GM18498 (cell line): ENCODE measurements around the gene PSMC4.
"Not testable (repeated sequence)": the region's sequence is repeated elsewhere in the genome, so short reads cannot be mapped to it uniquely, and the experiment has no call there.

Experiments used
- ATAC-seq: cut with Tn5 transposase; IDR thresholded peaks from one replicate; pipeline ENCODE4 v1.9.1; 2021; ENCODE audit warnings: mild to moderate bottlenecking, moderate library complexity; ENCODE audit not compliant: unreplicated experiment

The PSMC4 gene

DNA sequence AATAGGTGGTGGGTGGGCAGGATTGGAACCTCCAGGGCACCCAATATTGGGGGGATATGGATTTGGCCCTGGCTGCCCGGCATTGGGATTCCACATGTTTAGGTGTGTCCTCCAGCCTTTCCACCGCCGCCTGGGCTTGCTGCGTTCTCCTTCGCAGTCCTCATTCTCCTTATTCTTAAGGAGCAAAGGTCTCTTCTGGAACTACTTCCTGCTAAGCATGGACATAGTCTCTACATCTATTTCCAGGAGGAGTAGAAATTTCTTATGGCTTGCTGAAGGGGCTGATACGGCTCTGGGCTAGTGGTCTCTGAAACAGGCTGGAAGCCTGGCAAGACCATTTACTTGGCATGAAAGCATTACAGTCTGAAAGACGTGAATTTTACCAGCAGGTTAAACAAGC is 27.4 kb upstream of the PSMC4 start:
- ATAC-seq = no peak

DNA sequence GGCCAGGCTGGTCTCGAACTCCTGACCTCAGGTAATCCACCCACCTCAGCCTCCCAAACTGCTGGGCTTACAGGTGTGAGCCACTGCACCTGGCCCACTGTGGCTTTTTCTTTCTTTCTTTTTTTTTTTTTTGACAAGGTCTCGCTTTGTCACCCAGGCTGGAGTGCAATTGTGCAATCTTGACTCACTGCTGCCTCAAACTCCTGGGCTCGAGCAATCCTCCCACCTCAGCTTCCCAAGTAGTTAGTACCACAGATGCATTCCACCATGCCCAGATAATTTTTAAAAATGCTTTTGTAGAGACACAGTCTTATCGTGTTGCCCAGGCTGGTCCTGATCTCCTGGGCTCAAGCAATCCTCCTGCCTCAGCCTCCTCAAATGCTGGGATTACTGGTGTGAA is 24.4 kb upstream of the PSMC4 start:
- ATAC-seq = no peak

DNA sequence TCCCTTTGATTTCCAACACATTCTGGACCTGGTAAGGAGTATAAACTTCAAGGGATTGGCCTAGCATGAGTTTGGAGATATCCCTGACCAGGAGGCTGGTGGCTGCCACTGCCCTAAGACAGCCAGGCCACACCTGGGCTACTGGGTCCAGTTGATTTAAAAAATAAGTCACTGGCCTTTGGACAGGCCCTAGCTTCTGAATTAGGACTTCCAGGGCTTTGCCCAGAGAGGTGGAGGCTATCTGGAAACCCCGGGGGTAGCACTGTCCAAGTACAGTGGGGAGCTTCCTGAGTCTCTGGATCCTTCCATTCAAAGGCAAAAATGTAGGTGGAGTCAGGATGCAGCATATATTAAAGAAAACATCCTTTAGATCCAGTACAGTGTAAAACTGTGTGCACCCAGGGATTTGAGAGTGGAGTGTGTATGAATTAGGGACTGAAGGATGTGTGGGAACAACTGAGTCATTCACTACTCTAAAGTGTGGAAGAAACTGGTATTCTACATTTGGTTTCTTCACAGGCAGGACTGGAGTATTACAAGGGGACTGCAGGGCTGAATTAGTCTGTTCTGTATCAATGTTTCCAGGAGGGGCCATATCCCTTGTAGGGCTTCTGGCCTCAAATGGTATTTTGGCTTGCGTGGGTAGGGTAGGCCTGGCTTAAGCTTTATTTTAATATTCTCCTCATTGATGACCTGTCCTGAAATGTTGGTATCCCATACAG is 21.8 kb upstream of the PSMC4 start:
- no peak for ATAC-seq

DNA sequence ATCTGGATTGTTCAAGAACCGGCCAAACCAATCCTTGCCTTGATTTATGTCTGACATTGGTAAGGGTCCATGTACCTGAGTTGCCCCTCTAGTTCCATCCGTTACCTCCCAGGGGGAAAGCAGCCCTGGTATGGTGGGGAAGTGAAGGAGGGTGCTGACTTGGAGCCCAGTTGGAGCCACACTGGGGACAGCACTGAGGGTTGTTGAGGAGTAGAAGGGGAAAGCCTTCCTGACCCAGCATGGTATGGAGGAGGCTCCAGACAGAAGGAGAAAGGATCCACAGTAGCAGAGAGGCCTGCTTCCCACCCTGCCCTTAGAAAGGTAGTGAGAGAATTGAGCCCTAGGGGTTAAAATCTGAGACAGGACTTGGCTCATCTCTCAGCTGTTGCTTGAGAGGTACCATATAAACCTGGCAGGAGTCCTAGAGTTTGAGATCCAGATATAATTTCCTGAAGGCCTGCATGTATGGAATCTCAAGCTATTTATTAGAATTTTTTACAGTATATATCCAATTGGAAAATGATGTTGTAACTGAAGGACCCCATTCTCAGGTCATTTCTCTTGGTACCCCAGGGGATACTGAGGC is 19.8 kb upstream of the PSMC4 start:
- ATAC-seq = no peak

DNA sequence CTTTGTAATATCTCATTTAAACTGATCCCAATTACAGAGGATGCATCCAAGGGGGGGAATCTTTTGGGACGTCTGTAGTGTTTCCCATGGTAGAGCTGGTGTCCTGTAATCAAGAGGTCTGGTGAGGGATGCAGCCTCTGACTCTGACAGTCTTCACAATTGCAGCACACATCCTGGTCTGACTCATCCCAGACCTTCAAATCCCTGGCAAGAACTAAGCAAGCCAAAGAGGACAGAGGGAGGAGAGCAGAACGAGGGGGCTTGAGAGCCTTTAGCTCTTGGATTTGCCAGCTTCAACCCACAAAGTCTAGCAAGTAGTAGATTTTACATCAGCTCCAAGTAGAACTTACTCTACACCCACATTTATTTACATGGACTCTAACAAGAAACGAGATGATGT is 19.3 kb upstream of the PSMC4 start:
- ATAC-seq = no peak

DNA sequence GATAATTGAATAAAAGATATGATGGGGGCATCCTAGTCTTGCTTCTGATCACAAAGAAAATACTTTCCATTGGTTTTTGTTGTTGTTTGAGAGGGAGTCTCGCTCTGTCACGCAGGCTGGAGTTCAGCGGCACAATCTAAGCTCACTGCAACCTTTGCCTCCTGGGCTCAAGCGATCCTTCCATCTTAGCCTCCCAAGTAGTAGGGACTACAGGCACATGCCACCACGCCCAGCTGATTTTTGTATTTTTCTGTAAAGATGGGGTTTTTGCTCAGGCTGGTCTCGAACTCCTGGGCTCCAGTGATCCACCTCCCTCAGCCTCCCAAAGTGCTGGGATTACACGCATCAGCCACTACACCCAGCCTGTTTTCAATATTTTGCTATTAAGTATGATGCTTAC is 17.1 kb upstream of the PSMC4 start:
- ATAC-seq = no peak

DNA sequence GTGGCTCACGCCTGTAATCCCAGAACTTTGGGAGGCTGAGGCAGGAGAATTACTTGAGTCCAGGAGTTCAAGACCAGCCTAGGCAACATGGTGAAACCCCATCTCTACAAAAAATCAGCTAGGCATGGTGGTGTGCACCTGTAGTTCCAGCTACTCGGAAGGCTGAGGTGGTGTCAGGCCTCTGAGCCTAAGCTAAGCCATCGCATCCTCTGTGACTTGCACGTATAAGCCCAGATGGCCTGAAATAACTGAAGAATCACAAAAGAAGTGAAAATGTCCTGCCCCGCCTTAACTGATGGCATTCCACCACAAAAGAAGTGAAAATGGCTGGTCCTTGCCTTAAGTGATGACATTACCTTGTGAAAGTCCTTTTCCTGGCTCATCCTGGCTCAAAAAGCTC is 13.1 kb upstream of the PSMC4 start:
- ATAC-seq = not testable (repeated sequence)

DNA sequence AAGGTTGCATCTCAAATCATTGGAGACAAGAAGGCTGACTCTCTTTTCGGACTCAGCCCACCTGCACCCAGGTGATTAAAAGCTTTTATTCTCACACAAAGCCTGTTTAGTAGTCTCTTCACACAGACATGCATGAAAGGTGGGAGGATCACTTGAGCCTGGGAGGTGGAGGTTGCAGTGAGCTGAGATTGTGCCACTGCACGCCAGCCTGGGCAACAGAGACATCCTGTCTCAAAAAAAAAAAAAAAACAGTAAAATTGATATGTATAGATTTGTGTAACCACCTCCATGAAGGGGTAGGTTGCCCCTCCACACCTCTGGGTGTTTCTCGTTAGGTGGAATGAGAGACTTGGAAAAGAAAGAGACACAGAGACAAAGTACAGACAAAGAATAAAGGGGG is 12.0 kb upstream of the PSMC4 start:
- not testable (repeated sequence) for ATAC-seq

DNA sequence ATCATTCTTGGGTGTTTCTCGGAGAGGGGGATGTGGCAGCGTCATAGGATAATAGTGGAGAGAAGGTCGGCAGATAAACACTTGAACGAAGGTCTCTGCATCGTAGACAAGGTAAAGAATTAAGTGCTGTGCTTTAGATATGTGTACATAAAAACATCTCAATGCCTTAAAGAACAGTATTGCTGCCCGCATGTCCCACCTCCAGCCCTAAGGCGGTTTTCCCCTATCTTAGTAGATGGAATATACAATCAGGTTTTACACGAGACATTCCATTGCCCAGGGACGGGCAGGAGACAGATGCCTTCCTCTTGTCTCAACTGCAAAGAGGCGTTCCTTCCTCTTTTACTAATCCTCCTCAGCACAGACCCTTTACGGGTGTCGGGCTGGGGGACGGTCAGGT is 11.6 kb upstream of the PSMC4 start:
- ATAC-seq = not testable (repeated sequence)

DNA sequence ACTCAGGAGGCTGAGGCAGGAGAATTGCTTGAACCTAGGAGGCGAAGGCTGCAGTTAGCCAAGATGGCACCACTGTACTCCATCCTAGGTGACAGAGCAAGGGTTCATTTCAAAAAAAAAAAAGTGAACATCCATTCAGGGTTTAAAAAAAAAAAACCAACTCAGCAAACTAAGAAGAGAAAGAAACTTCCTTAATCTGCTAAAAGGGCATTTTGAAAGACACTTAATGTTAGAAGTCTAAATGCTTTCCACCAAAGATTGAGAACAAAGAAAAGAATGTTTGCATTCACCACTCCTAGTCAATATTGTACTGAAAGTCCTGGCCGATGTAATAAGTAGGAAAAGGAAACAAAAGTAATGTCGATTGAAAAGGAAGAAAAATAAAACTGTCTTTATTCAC is 7.1 kb upstream of the PSMC4 start:
- ATAC-seq = no peak

DNA sequence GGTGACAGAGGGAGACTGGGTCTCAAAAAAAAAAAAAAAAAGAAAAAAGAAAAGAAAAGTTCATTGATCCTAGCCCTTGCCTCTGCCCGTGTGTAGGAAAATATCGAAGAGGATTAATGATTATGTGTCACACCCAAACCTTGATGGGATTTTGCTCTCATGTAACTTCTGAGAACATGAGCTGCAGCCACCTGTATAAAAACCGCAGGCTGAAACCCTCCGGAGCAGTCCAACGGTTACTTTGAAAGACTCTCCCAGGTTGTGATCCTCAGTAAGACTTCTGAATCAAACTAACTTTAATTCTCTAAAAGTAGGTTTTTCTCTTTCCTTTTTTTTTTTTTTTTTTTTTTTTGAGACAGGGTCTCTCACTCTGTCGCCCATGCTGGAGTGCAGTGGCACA is 4.3 kb upstream of the PSMC4 start:
- no peak for ATAC-seq

DNA sequence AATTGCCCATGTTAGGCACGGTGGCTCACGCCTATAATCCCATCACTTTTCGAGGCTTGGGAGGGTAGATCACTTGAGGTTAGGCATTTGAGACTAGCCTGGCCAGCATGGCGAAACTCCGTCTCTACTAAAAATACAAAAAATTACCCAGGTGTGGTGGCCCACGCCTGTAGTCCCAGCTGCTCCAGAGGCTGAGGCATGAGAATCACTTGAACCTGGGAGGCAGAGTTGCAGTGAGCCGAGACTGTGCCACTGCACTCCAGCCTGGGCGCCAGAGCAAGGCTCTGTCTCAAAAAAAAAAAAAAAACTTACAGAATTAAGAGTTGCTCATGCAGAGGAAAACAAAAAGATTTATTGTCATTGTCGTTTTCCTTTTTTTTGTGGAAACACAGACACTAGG is 3.4 kb upstream of the PSMC4 start:
- no peak for ATAC-seq

DNA sequence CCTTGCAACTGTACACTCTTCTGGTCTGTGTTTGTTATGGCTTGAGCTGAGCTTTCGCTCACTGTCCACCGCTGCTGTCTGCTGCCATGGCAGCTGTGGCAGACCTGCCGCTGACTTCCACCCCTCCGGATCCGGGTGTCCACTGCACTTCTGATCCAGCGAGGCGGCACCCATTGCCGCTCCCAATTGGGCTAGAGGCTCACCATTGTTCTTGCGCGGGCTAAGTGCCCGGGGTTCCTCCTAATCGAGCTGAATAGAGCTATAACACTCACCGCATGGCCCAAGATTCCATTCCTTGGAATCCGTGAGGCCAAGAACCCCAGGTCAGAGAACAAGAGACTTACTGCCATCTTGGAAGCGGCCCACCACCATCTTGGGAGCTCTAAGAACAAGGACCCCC is 2.2 kb upstream of the PSMC4 start:
- ATAC-seq = no peak

DNA sequence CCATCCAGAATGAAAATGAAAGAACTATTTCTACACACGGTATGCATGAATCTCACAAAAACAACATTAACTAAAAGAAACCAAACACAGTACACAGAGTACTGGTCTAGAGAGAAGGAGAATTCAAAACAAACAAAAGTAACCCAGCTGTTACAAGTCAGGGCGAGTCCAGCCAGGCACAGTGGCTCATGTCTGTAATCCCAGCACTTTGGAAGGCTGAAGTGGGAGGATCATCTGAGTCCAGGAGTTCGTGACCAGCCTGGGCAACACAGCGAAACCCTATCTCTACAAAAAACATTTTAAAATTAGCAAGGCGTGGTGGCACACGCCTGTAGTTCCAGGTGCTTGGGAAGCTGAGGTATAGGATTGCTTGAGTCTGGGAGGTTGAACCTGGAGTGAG is 1.7 kb upstream of the PSMC4 start:
- ATAC-seq = no peak

DNA sequence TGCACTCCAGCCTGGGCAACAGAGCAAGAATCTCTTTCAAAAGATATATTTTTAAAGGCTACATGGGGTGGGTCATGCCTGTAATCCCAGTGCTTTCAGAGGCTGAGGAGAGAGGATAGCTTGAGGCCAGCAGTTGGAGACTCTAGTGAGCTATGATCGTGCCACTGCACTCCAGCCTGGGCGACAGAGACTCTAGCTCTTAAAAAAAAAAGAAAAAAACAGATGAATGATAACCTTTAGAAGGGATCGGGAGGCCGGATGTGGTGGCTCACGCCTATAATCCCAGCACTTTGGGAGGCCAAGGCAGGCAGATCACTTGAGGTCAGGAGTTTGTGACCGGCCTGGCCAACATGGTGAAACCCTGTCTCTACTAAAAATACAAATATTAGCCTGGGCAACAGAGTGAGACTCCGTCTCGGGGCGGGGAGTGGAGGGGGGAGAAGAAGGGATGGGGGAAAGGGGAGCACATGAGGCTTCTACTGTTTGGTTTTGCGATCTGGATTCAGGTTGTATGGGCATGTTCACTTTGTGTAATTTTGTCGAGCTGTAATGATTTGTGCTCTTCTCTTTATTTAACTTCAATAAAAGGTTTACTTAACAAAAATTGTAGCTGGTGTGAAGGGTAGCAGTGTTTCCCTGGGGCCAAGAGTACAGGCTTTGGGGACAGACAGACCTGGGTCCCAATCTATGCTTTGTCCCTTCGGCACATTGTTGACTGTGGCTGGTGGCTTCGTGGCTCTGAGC is 1.1 kb upstream of the PSMC4 start:
- no peak for ATAC-seq

DNA sequence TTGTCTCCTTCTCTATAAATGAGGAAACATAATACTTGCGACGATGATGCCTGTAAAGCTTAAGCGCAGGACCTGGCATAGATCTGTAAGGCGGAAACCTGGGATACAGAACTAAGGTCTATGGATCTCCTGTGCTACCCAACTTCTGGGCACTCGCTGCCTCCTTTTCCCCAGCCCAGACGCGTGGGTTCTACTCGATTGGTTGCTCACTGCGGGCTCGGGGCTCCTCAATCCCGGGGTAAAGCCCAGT is 615 bp upstream of the PSMC4 start:
- no peak for ATAC-seq

DNA sequence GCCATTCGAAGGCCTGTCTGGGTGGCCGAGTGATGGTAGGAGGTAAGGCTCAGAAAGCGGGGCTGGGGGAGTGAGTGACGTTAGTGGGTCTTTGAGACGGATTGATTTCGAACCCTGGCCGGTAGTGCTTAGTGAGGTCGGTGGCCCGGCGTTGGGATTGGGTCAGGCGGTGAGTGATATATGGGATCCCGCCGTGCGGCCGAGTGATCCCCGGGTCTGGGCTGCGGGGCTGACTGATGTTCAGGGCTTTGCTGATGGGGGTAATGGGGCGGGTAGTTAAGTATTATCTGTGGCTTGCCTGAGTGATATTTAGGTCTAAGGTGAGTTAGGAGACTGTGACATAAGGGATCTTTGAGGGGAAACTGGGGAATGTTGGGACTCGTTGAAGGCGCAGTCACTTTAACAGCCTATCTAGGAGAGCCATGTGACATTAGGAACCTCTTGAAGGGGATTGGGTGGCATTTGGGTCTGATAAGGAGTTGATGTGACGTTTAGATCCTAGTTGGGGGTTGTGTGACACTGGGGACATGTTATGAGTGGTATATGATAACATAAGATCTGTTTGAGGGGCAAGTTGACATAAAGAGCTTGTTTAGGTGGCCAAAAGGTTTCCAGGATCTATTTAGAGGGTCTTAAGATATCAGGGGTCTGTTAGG is 543 bp downstream of the PSMC4 start:
- ATAC-seq = no peak

DNA sequence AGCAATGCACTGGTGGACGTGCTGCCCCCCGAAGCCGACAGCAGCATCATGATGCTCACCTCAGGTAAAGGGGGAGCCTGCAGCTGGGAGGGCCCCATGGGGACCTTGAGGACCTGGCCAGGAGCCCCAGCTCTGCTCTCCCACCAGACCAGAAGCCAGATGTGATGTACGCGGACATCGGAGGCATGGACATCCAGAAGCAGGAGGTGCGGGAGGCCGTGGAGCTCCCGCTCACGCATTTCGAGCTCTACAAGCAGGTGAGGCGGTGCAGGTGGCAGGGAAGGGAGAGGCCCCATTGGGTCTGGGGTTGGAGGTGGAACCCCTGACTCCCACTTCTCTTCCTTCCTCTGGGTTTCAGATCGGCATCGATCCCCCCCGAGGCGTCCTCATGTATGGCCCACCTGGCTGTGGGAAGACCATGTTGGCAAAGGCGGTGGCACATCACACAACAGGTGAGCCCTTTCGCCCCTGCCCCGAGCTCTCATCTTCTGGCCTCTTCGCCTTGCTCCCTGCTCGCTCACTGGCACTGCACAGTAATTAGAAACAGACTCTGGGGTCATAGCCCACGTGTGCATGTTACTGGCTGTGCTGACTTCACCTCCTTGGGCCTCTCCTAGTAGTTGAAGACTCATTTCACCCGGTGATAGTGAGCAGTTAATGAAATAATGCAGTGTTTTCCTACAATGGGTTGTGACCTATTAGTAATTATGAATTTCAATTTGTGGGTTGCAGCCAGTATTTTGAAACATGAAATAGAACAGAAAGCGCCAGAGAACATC is 3.6 kb downstream of the PSMC4 start:
- no peak for ATAC-seq

DNA sequence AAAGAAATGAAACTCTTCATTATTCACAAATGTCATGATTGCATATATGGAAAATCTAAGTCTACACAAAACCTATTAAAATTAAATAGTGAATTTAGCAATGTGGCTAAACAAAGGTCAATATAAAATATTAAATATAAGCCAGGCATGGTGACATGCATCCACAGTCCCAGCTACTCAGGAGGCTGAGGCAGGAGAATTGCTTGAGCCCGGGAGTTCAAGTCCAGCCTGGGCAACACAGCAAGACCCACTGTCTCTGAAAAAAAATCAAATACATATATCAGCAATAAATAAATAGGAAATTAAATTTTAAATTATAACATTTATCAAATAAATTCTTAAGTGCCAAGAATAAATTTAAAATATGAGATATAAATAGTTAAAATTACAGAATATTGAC is 11.9 kb downstream of the PSMC4 start:
- no peak for ATAC-seq

DNA sequence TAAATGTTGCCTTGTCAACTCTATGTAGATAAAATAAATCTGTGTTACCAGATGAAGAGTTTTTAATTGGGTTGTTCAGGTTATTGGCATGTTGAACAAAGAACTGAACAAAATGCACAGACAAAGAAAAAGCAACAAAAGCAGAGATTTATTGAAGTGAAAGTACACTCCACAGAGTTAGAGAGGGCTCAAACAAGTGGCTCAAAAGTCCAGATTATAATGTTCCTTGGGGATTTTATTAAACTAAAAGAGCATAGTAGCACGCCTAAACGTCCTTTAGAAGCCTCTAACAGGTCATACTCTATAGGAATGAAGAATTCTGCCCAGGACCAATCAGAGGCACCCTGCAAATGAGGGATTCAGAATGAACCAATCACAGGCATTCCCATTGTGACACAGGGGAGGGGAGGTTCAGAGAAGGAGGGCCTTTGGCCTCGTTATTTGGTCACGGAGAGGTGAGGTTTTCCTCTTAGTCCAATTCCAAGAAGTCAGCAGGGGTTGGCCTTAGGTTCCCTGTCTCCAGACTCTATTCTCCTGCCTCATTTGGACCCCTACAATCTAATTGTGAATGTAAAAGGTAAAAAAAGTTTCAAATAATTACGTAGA is 12.8 kb downstream of the PSMC4 start:
- ATAC-seq = no peak

DNA sequence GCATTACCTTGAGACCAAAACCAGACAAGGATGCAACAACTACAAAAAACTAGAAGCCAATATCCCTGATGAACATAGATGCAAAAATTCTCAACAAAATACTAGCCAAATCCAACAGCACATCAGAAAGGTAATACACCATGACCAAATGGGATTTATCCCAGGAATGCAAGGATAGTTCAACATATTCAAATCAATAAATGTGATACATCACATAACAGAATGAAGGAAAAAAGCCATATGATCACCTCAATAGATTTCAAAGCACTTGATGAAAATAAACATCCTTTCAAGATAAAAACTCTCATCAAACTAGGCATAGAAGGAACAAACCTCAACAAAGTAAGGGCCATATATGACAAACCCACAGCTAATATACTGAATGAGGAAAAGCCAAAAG is 15.7 kb downstream of the PSMC4 start:
- ATAC-seq = no peak
